Mesodermal cell (in vitro differentiated cells): ENCODE measurements around the gene MASTL.

Experiments
- H3K27ac ChIP-seq: 2 replicates; pipeline ENCODE4 v1.7.0; 2013; ENCODE audit warnings: mild to moderate bottlenecking, low read depth, low read length, moderate library complexity; ENCODE audit not compliant: severe bottlenecking
- H3K36me3 ChIP-seq: 2 replicates; pipeline ENCODE4 v1.7.1; 2013; ENCODE audit warnings: mild to moderate bottlenecking, low read length, moderate library complexity; ENCODE audit not compliant: control insufficient read depth, insufficient read depth
- H3K4me1 ChIP-seq: one replicate; pipeline ENCODE4 v1.7.1; 2013; ENCODE audit warnings: mild to moderate bottlenecking, low read length; ENCODE audit not compliant: insufficient read depth, control insufficient read depth, poor library complexity, severe bottlenecking
- H3K4me3 ChIP-seq: 2 replicates; pipeline ENCODE4 v1.7.0; 2013; ENCODE audit warnings: low read length, control low read depth, mild to moderate bottlenecking; ENCODE audit not compliant: insufficient read depth, poor library complexity, severe bottlenecking; ENCODE audit errors: extremely low read depth
- H3K9me3 ChIP-seq: 2 replicates; pipeline ENCODE4 v1.7.1; 2013; ENCODE audit warnings: mild to moderate bottlenecking, low read length, moderate library complexity; ENCODE audit not compliant: control insufficient read depth
- WGBS, 2 experiments: methylation state at CpG; one replicate each; pipeline ENCODE4 v1.1.5; 2013; ENCODE audit warnings: missing lambda C conversion rate in 2 of 2; ENCODE audit not compliant: insufficient coverage in 2 of 2; 5-methylcytosine and 5-hydroxymethylcytosine counted together

MASTL gene

DNA sequence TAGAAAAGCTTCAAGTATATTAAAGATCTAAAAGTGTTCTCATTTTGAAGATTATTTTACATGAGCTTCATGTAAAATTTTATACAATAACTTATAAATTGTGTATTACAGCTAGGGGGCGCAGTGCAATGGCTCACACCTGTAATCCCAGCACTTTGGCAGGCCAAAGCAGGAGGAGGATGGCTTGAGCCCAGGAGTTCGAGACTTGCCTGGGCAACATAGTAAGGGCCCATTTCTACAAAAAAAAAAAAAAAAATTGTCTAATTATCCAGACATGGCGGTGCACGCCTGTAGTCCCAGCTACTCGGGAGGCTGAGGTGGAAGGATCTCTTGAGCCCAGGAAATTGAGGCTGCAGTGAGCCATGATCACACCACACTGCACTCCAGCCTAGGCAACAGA, 68.8 kb downstream of the MASTL start:
- WGBS, 2 experiments: 83 to 100% methylated on average over 3 to 5 of the region's 5 CpGs
- H3K27ac ChIP-seq: no peak overlapping the region
- H3K4me3 ChIP-seq: no peak overlapping the region
- no peaks in the 10 kb centered on the region for H3K4me1 ChIP-seq
- no peaks in the 10 kb centered on the region for H3K9me3 ChIP-seq
- H3K36me3 ChIP-seq: peaks cover 43% of the 10 kb centered on the region

DNA sequence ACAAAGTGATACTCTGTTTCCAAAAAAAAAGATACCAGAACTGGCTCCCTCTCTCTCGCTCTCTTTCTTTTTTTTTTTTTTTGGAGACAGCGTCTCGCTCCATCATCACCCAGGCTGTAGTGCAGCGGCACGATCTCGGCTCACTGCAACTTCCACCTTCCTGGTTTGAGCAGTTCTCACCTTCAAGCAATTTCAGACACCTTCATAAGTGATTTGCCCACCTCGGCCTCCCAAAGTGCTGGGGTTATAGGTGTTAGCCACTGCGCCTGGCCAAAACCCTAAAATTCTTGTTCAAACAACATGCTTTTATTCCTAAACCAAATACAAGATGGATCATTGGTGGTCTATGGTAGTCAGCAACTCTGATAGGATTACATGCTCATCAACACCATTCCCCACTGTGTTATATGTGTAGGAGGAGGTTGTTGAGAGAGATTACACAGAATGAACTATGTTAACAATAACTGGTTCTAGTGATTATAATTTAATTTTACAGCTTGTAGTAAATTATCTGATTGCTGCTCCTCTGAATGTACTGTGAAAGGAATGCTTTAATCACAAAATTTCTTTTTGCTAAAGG, 69.9 kb downstream of the MASTL start:
- 60 to 73% methylated on average over 4 to 5 of the region's 8 CpGs for WGBS, 2 experiments
- no peaks in the 10 kb centered on the region for H3K4me1 ChIP-seq
- no peaks in the 10 kb centered on the region for H3K9me3 ChIP-seq
- no peak overlapping the region for H3K27ac ChIP-seq
- H3K36me3 ChIP-seq: peaks cover 42% of the 10 kb centered on the region
- no peak overlapping the region for H3K4me3 ChIP-seq

DNA sequence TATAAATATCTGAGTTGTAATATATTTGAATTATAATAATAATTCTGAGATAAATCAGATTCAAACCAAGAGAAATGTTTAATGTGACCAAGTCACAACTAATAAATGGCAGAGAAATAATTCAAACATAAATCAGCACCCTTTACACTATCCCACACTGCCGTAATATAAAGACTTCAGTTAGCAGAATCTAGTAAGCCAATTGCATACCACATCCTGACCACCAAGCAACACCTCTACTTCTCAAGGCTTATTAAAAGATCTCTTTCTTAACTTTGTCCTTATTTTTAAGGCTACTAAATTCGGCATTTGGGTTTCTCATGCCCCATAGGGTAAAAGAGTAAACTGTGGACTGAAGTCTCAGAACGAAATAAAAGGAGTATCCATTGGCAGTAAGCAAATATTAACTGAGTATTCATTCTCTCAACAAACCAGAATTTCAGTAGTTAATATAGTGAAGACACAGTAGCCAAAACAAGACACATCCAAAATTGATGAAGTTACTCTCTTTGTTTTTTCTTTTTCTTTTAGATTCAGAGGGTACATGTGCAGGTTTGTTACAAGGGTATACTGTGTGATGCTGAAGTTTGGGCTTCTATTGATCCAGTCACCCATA, 70.6 kb downstream of the MASTL start:
- H3K4me1 ChIP-seq: no peaks in the 10 kb centered on the region
- 50 to 100% methylated on average over 1 to 2 of the region's 3 CpGs for WGBS, 2 experiments
- peaks cover 44% of the 10 kb centered on the region for H3K36me3 ChIP-seq
- H3K9me3 ChIP-seq: no peaks in the 10 kb centered on the region
- H3K27ac ChIP-seq: no peak overlapping the region
- no peak overlapping the region for H3K4me3 ChIP-seq

DNA sequence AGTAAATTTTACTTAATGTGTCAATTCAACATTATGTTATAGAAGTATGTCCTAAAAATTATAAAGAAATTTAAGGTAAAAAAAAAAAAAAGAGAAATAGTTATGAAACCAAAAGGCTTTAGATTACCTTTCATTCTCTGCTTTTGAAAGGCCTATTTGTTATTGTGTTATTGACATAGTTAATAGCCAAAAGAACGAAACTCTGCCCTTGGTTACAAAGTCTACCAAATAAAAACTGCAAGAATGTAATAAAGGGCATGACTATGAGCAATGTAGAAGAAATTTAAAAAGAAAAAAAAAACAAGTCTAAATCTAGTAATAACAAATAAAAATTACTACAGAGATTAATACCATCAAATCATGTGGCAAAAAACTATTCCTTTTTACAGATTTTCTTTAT, 74.9 kb downstream of the MASTL start:
- Histone ChIP-seq H3K4me1 (no peaks in the 10 kb centered on the region), H3K4me3 (no peak overlapping the region), H3K27ac (no peak overlapping the region), H3K36me3 (peaks cover 40% of the 10 kb centered on the region), H3K9me3 (no peaks in the 10 kb centered on the region)
- 100% methylated on average over 1 of the region's 1 CpG; no CpG with 5 or more reads in 1 of the 2 experiments for WGBS, 2 experiments

DNA sequence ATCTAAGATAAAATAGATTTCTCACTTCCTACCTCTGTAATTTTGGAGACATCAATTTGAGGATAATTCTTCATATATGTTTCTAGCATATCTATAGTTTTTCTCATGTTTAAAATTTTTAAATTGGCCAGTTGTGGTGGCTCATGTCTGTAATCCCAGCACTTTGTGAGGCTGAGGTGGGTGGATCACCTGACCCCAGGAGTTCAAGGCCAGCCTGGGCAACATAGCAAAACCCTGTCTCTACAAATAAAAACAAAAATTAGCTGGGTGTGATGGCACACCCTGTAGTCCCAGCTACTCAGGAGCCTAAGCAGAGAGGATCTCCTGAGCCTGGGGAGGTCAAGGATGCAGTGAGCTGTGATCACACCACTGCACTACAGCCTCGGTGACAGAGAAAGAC, 80.6 kb downstream of the MASTL start:
- Histone ChIP-seq H3K4me3 (no peak overlapping the region), H3K36me3 (peaks cover 14% of the 10 kb centered on the region), H3K9me3 (no peaks in the 10 kb centered on the region), H3K27ac (no peak overlapping the region), H3K4me1 (peaks cover 7% of the 10 kb centered on the region)
- WGBS, 2 experiments: no CpG with 5 or more reads among the region's 1 CpG
